HG02973 (cell line): ENCODE results near the gene PDCD6IP.
"Not testable (repeated sequence)": the region's sequence is repeated elsewhere in the genome, so short reads cannot be mapped to it uniquely, and the experiment has no call there.

ENCODE experiments used
- ATAC-seq: cut with Tn5 transposase; IDR thresholded peaks from one replicate; pipeline ENCODE4 v1.9.1; 2021; ENCODE audit warnings: moderate library complexity; ENCODE audit not compliant: unreplicated experiment

Gene PDCD6IP

GRCh38 chr3:33791477-33792166, 6.8 kb upstream of the PDCD6IP start:
- ATAC-seq: no peak

GRCh38 chr3:33792167-33792892, 6.1 kb upstream of the PDCD6IP start:
- ATAC-seq: no peak

GRCh38 chr3:33795131-33795530, 3.3 kb upstream of the PDCD6IP start:
- no peak for ATAC-seq

- ATAC-seq: no peak
Observed at GRCh38 chr3:33795856-33796536, 2.4 kb upstream of the PDCD6IP start.

- peak; percentile 43 for ATAC-seq
Observed at GRCh38 chr3:33798113-33798417, 365 bp upstream of the PDCD6IP start.

GRCh38 chr3:33799202-33799551, 747 bp downstream of the PDCD6IP start:
- ATAC-seq: no peak

GRCh38 chr3:33803252-33803651, 4.8 kb downstream of the PDCD6IP start:
- no peak for ATAC-seq

GRCh38 chr3:33803894-33804526, 5.6 kb downstream of the PDCD6IP start:
- no peak for ATAC-seq

GRCh38 chr3:33807191-33807590, 8.8 kb downstream of the PDCD6IP start:
- ATAC-seq: no peak

GRCh38 chr3:33808559-33808958, 10.1 kb downstream of the PDCD6IP start:
- no peak for ATAC-seq

GRCh38 chr3:33810545-33810944, 12.1 kb downstream of the PDCD6IP start:
- ATAC-seq: no peak

- ATAC-seq: no peak
Observed at GRCh38 chr3:33821989-33822388, 23.6 kb downstream of the PDCD6IP start.

GRCh38 chr3:33823821-33824220, 25.4 kb downstream of the PDCD6IP start:
- no peak for ATAC-seq

GRCh38 chr3:33825111-33825510, 26.7 kb downstream of the PDCD6IP start:
- no peak for ATAC-seq

GRCh38 chr3:33826206-33826605, 27.8 kb downstream of the PDCD6IP start:
- no peak for ATAC-seq

- no peak for ATAC-seq
Observed at GRCh38 chr3:33826688-33827087, 28.3 kb downstream of the PDCD6IP start.

- no peak for ATAC-seq
Observed at GRCh38 chr3:33829720-33830119, 31.3 kb downstream of the PDCD6IP start.

- ATAC-seq: no peak
Observed at GRCh38 chr3:33831053-33831452, 32.6 kb downstream of the PDCD6IP start.

GRCh38 chr3:33833408-33834095, 35.1 kb downstream of the PDCD6IP start:
- no peak for ATAC-seq

GRCh38 chr3:33834096-33834453, 35.6 kb downstream of the PDCD6IP start:
- ATAC-seq: no peak

GRCh38 chr3:33837182-33837581, 38.8 kb downstream of the PDCD6IP start:
- ATAC-seq: not testable (repeated sequence)
